Stromal cell of bone marrow (primary cell): Measurements from ENCODE around the gene RASGEF1C.
"Not testable (repeated sequence)": the region's sequence is repeated elsewhere in the genome, so short reads cannot be mapped to it uniquely, and the experiment has no call there.

Experiments used
- DNase-seq: peaks from one replicate; pipeline ENCODE4 v3.0.0-alpha.2; 2012; ENCODE audit warnings: low read depth

The RASGEF1C gene

DNA sequence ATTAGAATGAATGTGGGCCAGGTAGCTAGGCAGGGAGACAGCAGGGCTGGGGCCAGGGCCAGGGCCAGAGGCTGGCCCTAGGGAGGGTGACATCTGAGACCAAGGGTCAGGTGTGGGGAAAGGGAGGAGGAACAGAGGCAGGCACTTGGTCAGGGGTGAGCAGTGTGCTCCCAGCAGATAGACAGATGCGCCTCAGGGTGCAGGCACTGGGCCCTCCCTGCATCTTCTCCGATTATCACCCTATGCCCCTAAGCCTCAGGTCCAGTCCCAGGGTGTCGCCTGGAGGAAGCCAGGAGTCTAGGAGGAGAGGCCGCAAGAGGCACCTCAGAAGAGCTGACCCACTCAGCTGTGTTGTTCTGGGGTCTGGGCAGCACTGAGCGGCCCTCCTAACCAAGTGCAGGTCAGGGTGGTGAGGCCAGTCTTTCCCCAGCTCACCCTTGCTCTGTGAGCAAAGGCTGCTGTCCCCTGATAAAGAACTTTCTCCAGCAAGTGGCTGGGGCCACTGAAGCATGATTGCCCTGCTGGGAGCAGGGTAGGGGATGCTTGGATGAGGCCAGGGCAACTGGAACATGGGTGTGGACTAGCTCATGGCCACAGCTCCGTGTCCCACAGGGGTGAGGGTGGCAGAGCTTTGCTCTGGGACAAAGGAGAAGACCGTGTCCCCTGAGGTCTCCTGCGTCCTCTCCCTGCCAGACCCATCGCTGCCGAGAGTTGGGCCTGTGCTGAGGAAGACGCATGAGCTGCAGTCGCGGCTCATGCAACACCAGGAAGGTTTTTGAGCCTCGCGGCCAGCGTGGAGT, 2.1 kb upstream of the RASGEF1C start:
- DNase-seq = no peak

DNA sequence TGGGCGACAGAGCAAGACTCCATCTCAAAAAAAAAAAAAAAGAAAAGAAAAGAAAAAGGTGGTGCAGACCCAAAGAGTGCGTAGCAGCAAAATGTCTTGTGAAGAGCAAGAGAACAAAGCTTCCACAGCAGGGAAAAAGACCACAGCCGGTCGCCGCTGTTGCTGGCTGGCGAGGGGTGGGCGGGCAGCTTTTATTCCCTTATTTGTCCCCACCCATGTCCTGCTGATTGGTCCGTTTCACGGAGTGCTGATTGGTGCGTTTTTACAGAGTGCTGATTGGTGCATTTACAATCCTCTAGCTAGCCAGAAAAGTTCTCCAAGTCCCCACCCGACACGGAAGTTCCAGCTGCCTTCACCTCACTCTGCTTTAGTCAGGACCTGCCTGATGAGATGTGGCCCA, 1.1 kb upstream of the RASGEF1C start:
- DNase-seq = not testable (repeated sequence)

DNA sequence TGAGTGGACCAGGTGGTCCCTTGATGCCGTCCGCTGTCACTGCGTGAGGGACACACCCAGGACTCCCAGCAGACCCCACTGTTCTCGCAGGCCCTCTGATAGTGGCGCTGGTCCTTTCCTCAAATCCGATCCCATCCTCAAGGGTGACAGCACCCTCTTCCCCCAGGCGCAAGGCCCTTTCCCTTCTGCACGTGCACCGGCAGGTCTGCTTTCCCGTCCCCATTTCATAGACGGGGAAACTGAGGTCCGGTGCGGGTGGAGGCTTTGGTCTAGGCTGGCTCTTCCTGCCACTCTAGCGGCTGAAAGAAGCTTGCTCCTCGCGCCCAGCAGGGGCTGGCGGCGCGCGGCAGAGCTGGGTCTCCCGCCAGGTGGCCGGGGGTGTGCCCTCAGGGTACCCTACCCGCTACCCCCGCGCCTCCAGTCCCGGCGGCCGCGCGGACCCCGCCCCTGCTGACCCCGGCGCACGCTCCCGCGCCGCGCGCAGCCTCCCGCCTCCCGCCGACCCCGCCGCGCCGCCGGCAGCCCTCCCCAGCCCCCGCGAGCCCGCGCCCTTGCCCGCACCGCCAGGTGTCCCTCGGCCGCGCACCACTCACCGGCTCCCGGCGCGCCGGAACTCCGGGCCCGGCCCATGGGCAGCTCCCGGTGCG, 453 bp downstream of the RASGEF1C start:
- DNase-seq = no peak

DNA sequence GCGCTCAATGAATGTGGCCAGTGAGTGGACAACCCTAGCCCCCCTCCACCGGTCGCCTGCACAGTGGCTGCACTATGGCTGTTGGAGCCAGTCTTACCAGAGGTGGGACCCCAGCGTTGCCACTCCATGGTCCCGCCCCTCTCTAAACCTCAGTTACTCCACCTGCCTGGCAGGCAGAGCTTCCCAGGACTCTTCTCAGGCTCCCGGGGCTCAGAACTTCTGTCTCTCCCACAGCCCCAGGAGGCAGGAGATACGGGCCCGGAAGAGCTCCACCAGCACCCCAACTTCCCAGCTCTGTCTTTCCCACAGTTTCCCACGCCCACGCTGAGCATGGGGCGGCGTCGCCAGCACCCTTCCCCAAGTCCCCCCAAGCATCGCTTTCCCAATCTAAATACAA, 975 bp downstream of the RASGEF1C start:
- no peak for DNase-seq

DNA sequence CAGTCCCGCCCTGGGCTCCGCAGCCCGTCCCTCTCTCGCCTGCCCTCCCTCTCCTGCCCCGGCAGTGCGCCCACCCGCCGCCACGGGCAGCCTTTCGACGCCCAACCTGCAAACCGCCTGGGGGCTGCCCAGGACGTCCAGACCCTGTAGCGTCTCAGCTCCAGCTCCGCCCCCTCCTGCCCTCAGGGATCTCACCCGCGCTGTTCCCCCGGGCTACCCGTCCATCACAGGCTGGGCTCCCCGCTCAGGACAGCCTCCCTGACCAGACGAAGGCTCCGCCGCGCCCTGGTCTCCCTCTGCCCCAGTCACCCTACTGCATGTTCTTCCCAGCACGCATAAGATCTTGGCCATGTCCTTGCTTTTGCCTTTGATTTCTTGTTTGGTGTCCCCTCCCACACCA, 1.4 kb downstream of the RASGEF1C start:
- DNase-seq = no peak

DNA sequence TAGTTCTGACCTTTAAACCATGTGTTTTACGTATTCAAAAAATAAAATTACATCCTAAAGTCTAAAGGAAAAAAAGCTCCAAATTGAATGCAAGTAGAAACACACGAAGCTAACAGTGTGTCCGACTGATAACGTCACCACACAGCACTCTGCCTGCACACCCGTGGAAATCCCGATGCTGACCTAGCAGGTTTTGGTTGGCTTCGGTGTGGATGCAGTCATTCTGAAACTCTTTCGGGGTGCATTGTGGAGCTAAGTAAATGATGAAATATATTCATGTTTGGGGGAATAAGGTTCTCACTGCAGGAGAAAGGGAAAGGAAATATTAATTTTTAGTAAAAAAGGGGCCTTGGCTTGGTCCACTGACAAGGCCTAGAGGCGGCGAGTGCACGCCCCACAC, 2.0 kb downstream of the RASGEF1C start:
- no peak for DNase-seq

DNA sequence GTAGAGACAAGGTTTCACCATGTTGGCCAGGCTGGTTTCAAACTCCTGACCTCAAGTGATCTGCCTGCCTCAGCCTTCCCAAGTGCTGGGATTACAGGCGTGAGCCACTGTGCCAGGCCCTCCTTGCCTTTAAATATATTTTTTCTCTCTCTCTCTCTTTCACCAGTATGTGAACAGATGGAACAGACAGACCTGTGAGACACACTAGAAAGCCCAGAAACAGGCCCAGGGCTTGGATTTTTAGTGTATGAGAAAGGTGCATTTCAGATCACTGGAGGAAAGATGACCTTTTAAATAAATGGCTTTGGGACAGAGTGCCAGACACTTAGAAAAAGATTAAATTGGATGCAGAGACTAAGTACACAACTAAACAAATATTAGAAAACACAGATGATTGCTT, 3.1 kb downstream of the RASGEF1C start:
- DNase-seq = no peak

DNA sequence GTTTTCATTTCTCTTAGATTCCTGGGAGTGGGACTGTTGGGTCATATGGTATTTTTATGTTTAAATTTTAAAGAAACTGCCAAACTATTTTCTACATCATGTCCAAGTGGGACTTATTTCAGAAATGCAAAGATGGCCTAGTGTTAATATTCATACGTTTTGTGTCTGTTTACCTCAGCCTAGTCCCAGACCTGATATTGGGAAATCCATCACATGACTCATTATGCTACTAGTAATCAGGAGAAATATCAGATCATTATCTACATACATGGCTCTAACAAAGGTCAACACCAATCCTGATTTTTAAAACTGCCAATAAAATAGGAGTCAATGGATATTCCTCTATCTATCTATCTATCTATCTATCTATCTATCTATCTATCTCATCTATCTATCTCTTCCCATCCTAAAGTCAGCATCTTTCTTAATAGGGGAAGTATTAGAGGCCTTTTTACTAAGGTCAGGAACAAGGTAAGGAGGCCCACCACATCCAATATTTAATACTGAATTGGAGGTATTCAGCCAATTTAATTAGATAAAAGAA, 4.7 kb downstream of the RASGEF1C start:
- no peak for DNase-seq

DNA sequence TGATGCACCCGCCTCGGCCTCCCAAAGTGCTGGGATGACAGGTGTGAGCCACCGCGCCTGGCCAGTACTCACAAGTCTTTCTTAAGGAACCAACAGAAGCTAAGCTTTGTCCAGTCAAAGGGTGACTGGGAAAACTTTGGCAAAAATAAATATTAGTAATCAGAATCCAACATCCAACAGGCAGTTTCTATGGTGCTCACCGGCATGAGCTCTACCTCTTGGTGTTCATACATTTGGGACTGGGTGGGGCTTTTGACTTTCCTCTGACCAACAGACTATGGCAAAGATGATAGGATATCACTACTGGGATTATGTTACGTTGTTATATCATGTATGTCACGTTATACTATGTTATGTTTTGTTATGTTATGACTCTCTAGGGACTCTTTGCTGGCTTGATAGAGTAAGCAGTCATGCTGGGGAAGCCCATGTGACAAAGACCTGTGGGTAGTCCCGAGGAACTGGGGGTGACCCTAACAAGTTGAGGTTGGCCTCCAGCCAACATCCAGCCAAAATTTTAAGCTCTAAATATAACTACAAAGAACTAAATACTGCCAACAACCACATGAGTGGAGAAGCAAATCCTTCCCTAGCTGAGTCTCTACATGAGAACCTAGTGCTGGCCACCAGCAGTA, 6.0 kb downstream of the RASGEF1C start:
- DNase-seq = no peak

DNA sequence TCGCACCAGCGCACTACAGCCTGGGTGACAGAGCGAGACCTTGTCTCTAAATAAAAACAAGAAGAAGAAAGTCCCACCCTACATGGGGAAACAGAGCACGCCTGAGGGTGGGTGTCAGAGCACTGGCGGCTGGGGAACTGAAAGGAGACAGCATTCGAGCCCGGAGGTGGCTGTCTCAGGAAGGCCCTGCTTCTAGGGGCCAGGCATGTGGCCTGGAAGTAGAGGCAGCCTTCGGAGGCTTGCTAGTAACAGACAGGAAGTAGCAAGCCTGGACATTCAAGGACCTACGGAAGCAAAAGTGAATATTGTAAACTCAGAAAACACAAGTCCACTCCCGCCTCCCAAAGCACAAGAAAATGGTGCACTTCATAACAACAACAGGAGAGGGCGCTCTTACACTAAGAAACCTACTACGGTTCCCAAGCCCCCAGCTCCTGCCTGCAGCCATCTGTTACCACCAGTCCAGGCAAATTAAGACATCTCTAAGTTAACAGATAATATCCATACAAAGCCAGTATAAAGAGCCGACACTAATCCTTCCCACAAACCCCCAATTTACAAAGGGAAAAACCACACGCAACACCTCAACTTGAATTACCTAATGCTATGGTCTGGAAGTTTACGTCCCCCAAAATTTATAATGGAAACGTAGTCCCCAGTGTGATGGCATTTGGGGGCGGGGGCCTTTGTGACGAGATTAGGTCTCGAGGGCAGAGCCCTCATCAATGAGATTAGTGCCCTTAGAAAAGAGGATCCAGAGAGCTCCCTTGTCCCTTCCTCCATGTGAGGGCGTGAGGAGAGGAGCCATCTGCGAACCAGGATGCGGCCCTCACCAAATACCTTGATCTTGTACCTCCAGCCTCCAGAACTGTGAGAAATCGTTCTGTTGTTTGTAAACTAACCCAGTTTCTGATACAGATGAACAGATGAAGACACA, 7.7 kb downstream of the RASGEF1C start:
- no peak for DNase-seq

DNA sequence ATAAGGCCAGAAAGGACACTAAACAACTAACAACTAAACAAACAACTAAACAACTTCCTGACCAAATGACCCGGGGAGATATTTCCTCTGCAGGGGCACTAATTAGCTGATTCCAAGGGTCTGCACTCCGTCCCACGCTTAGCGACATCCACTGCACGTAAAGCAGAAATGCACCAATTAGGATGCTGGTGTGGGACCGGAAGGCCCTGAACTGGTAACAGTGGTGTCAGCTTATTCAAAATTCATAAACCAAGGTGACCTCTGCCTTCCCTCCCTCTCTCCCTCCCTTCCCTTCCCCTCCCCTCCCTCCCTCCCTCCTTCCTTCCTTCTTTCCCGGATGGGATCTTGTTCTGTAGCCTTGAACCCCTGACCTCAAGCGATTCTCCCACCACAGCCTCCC, 9.6 kb downstream of the RASGEF1C start:
- no peak for DNase-seq

DNA sequence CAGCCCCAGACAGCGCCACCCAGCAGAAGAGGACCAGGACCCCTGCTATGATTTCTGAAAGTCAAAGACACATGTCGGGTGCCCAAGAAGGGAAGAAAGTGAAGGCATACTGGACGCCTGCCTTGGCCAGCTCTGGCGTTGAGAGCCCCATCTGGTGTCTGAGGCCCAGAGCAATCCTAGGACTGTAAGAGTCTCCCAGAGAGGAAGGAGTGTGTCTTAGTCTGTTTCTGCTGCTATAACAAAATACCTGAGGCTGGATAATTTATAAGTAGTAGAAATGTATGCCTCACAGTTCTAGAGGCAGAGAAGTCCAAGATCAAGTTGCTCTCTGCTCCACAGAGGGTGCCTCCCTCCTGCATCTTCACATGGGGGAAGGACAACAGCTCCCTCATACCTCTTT, 10.8 kb downstream of the RASGEF1C start:
- DNase-seq = no peak

DNA sequence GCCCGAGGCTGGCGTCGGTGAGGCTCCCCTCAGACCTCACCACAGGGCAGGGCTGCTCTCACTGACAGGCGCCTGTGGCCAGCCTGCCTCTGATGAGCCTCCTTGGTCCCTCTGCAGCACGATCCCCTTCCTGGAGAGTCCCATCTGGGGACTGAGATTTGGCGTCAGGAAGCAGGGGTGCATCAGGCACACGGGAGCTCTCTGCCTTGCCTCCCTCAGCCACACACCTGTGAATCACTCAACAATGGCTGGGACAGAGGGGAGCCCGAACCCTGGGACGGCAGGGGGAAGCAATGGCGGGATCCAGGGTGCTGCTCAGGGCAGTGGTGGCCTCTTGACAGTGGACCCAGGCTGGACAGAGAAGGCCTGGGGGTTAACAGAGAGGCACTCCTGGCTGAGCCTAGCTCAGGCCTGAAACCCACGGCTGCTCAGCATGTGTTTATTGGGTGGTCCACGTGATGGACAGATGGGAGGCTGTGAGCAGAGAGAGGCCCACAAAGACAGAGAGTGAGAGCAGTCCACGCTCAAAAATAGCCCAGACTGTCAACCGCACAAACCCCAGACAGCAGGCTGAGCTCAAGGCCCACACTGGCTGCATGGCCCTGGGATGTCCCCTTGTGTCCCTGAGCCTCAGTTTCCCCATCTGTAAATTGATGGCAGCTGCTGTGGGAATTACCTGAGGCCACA, 11.9 kb downstream of the RASGEF1C start:
- no peak for DNase-seq

DNA sequence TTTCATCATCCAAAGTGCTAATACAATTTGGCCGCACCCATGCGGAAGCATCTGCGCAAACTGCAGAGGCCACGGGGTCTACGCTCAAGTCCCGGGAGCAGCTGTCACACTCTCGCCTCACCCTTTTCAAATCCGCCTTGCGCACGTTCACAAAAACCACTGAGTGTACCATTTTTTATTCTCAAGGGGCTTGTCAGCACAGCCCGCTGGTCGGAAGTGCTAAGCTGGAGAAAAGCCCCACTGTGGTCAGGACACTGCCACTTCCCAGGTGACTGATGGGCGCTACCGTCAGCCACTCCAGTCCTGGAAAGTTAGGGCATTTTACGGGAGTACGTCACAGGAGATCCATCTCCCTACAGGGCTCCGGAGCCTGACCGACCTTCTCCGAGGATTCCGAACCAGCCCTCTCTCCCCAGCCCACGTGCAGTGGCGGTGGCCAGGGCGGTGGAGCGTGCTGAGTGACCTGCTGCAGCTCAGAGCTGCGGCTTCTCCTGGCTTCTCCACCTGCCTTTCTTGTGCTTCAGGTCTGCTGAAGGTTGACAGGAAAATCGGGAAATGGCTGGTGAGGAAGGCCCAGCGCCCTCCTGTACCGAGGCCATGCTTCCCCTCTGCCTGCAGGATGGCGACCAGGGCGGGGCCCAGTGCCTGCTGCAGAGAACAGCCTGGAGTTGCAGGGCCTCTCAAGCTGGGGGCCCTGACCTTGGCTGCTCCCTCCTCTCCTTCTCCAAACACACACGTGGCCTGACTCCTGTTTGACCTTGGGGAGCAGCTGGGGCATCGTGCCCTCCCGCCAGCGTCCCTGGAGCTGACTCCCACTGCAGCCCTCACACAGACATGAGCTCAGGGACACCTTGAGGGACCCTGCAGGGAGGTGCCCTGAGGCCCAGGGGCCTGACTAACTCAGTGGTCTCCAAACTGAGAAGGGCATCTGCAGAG, 14.3 kb downstream of the RASGEF1C start:
- no peak for DNase-seq

DNA sequence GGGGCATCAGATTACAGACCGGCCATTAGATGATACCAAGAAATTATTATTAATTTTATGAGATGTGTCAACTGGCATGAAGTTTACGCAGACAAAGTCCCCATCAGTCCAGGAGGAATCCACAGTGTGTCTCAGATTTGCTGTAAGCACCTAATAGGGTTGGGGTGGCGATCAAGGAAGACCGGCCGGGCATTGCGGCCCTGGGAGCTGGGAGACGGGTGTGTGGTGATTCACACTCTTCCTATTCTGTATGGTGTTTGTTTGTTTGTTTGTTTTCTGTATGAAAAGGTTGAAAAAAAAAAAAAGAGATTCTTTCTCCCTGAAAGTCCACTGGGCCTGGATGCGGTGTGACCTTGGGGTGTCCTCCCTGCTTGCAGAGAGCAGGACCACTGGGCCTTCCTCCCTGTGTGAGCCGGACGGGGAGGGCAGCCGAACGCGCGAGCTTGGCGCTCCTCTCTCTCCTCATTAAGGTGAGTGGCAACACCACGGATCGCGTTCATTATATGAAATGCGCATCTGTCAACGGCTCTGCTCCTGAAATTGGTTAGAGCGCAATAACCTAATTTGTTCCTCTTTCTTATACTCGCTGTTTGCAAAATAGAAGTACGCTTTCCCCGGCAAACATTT, 15.1 kb downstream of the RASGEF1C start:
- no peak for DNase-seq

DNA sequence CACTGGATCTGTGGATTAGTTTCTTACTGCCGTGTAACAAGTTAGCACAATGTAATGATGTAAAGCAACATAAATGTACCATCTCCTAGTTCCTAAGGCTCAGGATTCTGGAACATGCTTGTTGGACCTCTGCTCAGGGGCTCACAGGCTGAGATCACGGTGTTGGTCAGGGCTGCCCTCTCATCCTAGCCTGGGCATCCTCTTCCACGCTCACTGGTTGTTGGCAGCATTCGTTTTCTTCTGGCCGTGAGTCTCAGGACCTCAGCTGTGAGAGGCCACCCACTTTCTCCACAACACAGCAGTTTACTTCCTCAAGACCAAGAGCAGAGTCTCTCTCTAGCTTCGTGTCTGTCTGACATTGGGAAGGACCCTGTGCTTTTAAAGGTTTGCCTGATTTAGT, 17.3 kb downstream of the RASGEF1C start:
- DNase-seq = no peak

DNA sequence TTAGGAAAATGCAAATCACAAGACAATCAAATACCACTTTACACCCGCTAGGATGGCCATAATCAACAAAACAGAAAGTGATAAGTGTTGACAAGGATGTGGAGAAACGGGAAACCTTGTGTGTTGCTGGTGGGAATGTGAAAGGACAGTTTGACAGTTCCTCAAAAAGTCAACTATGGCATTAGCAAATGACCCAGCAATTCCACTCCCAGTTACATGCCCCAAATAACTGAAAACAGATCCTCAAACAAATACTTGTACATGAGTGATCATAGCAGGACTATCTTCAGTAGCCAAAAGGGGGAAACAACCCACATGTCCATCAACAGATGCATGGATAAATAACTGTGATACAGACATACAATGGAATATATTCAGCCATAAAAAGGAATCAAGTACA, 21.2 kb downstream of the RASGEF1C start:
- DNase-seq = no peak

DNA sequence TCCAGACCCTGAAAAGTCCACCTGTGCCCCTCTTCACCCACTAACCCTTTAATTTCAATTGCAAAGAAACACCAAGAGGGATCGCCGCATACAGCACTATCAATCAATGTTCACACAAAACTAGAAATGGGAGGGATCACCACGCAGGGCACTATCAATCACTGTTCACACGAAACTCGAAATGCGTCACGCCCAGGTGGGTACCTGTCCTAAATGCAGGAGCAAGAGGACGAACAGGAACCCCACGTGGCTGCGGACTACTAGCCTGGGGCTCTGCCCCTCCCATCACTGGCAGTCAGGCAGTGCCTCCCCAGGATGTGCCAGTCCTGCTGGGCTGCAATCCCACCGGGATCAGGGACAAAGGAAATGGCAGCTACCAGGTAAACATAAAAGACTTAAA, 28.2 kb downstream of the RASGEF1C start:
- DNase-seq = no peak

DNA sequence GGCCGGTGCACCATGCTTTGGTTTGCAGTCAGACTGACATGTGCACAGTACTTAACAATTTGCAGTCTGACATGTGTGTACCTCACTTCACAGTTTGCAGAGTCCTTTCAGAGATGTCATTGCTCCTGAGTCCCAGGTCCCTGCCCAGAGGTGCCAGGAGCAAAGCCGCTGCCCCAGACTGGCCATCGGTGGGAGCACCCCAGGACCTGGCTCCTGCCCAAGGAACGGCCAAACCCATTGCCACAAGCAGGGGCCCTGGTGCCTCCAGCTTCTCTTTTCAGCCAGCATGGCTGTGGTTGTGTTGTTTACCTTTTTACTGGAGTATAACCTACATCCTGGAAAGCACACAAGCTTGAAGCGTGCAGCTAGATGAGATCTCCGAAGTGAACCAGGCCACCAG, 28.6 kb downstream of the RASGEF1C start:
- no peak for DNase-seq
